CD4-positive, alpha-beta T cell (primary cell): ENCODE data around the gene TENT5A. TPM values are rescaled to one million over a fixed set of nuclear protein-coding genes. Genes with fewer than 3 reads are reported as not detected.
A peak's percentile ranks its signal among the peaks of the same experiment; 100 is the strongest.

Experiments used
- ATAC-seq: fragments of 200-7000 bp; cut with Tn5 transposase; one replicate; pipeline ENCODE4 v1.10.0; 2022; ENCODE audit warnings: mild to moderate bottlenecking; ENCODE audit not compliant: poor library complexity
- CTCF ChIA-PET: fragments of 350-600 bp; sonication (Branson Sonifier 250); formaldehyde crosslinking; loops from one replicate; lab custom pipeline; 2021; ENCODE audit warnings: antibody characterized with exemption, inconsistent platforms; lab: Charles Lee
- POLR2A ChIA-PET: fragments of 350-600 bp; sonication (Branson Sonifier 250); formaldehyde crosslinking; loops from one replicate; lab custom pipeline; 2021; ENCODE audit warnings: antibody characterized with exemption, inconsistent platforms; lab: Charles Lee
- DNase-seq, 14 experiments: peaks; one replicate each; pipeline ENCODE4 v3.0.0-alpha.2; 2013 to 2020; ENCODE audit warnings: mixed read lengths in 2 of 14
- H3K27ac ChIP-seq, 2 donors: one replicate each; pipeline versions ENCODE4 v1.5.1 to v1.7.0; 2013; ENCODE audit warnings: low read length in 2 of 2, low read depth in 1 of 2, mild to moderate bottlenecking in 1 of 2
- H3K27me3 ChIP-seq, 2 experiments: 1 replicate in 1 of 2; 2 replicates in 1 of 2; pipeline versions ENCODE4 v1.6.1 to v1.7.0; 2013; ENCODE audit warnings: low read length in 2 of 2, control low read depth in 1 of 2, mild to moderate bottlenecking in 1 of 2, moderate library complexity in 1 of 2; ENCODE audit not compliant: insufficient read depth in 2 of 2, control insufficient read depth in 1 of 2
- H3K36me3 ChIP-seq: one replicate; pipeline ENCODE4 v1.6.1; 2013; ENCODE audit warnings: low read length, control low read depth; ENCODE audit not compliant: insufficient read depth
- H3K4me1 ChIP-seq: one replicate; pipeline ENCODE4 v1.6.1; 2013; ENCODE audit warnings: low read length, control low read depth; ENCODE audit not compliant: insufficient read depth
- H3K4me3 ChIP-seq: one replicate; pipeline ENCODE4 v1.5.1; 2013; ENCODE audit warnings: mild to moderate bottlenecking, low read length, moderate library complexity
- H3K9me3 ChIP-seq, 2 experiments: 1 replicate in 1 of 2; 2 replicates in 1 of 2; pipeline versions ENCODE4 v1.6.1 to v1.7.0; 2013; ENCODE audit warnings: low read length in 2 of 2, mild to moderate bottlenecking in 2 of 2, control low read depth in 1 of 2, moderate library complexity in 1 of 2; ENCODE audit not compliant: control insufficient read depth in 1 of 2, insufficient read depth in 1 of 2
- H3K27ac Mint-ChIP-seq: one replicate; pipeline ENCODE4 v1.8.0; 2020; ENCODE audit warnings: mixed read lengths
- H3K27me3 Mint-ChIP-seq: one replicate; pipeline ENCODE4 v1.8.0; 2021; ENCODE audit warnings: mixed read lengths
- H3K36me3 Mint-ChIP-seq: one replicate; pipeline ENCODE4 v1.8.0; 2021; ENCODE audit warnings: low read depth, mixed read lengths
- H3K4me1 Mint-ChIP-seq: one replicate; pipeline ENCODE4 v1.8.0; 2021; ENCODE audit warnings: low read depth, mixed read lengths
- H3K4me3 Mint-ChIP-seq: one replicate; pipeline ENCODE4 v1.8.0; 2020; ENCODE audit warnings: mild to moderate bottlenecking, mixed read lengths
- H3K9me3 Mint-ChIP-seq: one replicate; pipeline ENCODE4 v1.8.0; 2020; ENCODE audit warnings: mixed read lengths
- CTCF ChIP-seq: fragments of 200-600 bp; IDR thresholded peaks from one replicate; pipeline ENCODE4 v1.8.0; 2022; ENCODE audit warnings: antibody characterized with exemption, mild to moderate bottlenecking
- intact Hi-C, 2 experiments: fragments of 100-400 bp; cut with DNase I in 1 of 2; cut with micrococcal nuclease in 1 of 2; formaldehyde crosslinking; loops; one replicate each; pipeline versions ENCODE4 v1.15.1 to v1.9.0; 2023 to 2025; cut with DNase I, micrococcal nuclease
- total RNA-seq, 174 experiments: library from RNA in 2 of 174; stranded (reverse) in 2 of 174; gene quantifications; one replicate each; pipeline ENCODE4 v1.2.3 and lab custom pipeline; 2021 to 2026

Gene TENT5A
- total RNA-seq, 2 experiments from 2014 or later = 6.3 to 6.7 TPM

- no peaks in the 10 kb centered on the region for H3K27me3 ChIP-seq
- ChIA-PET POLR2A (no interaction called here), CTCF (no interaction called here)
- DNase-seq (no peak), ATAC-seq (no peak)
- Mint-ChIP-seq H3K27me3 (no peaks in the 10 kb centered on the region), H3K4me3 (peak overlapping the region; percentile 4), H3K9me3 (no peaks in the 10 kb centered on the region), H3K27ac (no peak overlapping the region), H3K4me1 (peaks cover 37% of the 10 kb centered on the region), H3K36me3 (peaks cover 15% of the 10 kb centered on the region)
- peaks cover 0 to 10% of the 10 kb centered on the region in 2 experiments for H3K9me3 ChIP-seq
- no peaks in the 10 kb centered on the region for H3K36me3 ChIP-seq
- peaks cover 24% of the 10 kb centered on the region for H3K4me1 ChIP-seq
- no peak overlapping the region for H3K4me3 ChIP-seq
- no peak for TF ChIP-seq CTCF
- H3K27ac ChIP-seq = no peak overlapping the region
- intact Hi-C loops = no loop called here
Observed at GRCh38 chr6:81748994-81749393, 3.5 kb downstream of the TENT5A start.

- H3K36me3 ChIP-seq = no peaks in the 10 kb centered on the region
- H3K4me1 Mint-ChIP-seq = peaks cover 29% of the 10 kb centered on the region
Observed at GRCh38 chr6:81747327-81747726, 5.2 kb downstream of the TENT5A start.

GRCh38 chr6:81744131-81744530 is 8.3 kb downstream of the TENT5A start:
- intact Hi-C loops = no loop called here
- Histone ChIP-seq H3K4me3 (no peak overlapping the region), H3K36me3 (no peaks in the 10 kb centered on the region), H3K27me3 (no peaks in the 10 kb centered on the region), H3K9me3 (no peaks in the 10 kb centered on the region), H3K27ac (no peak overlapping the region), H3K4me1 (no peaks in the 10 kb centered on the region)
- no peak for TF ChIP-seq CTCF
- H3K27ac Mint-ChIP-seq = no peak overlapping the region
- no peak overlapping the region for H3K4me3 Mint-ChIP-seq
- peaks cover 7% of the 10 kb centered on the region for H3K4me1 Mint-ChIP-seq
- no peak for ATAC-seq
- H3K36me3 Mint-ChIP-seq = peaks cover 2% of the 10 kb centered on the region
- no peaks in the 10 kb centered on the region for H3K27me3 Mint-ChIP-seq
- ChIA-PET POLR2A (no interaction called here), CTCF (no interaction called here)
- no peaks in the 10 kb centered on the region for H3K9me3 Mint-ChIP-seq
- no peak for DNase-seq

More at GRCh38 chr6:81747327-81747726, 5.2 kb downstream of the TENT5A start:
- intact Hi-C loops = no loop called here
- Histone ChIP-seq H3K27ac (no peak overlapping the region), H3K9me3 (peaks cover 0 to 5% of the 10 kb centered on the region in 2 experiments), H3K27me3 (no peaks in the 10 kb centered on the region), H3K4me1 (peaks cover 12% of the 10 kb centered on the region), H3K4me3 (no peak overlapping the region)
- Mint-ChIP-seq H3K36me3 (peaks cover 7% of the 10 kb centered on the region), H3K4me3 (no peak overlapping the region), H3K27ac (no peak overlapping the region), H3K27me3 (no peaks in the 10 kb centered on the region), H3K9me3 (no peaks in the 10 kb centered on the region)
- ChIA-PET POLR2A (no interaction called here), CTCF (no interaction called here)
- no peak for TF ChIP-seq CTCF
- no peak for DNase-seq
- no peak for ATAC-seq
